Stimulated activated CD8-positive, alpha-beta memory T cell treated with anti-CD3 and anti-CD28 coated beads, Interleukin-12 subunit alpha, Interleukin-12 subunit beta, amount 100 ng/mL, for 4 hours (primary cell): ENCODE data around the gene TPSG1.
"Not testable (repeated sequence)": the region's sequence is repeated elsewhere in the genome, so short reads cannot be mapped to it uniquely, and the experiment has no call there.

Experiments used
- DNase-seq: peaks from one replicate; pipeline ENCODE4 v3.0.0-alpha.2; 2020; ENCODE audit warnings: low read depth

Gene TPSG1

DNA sequence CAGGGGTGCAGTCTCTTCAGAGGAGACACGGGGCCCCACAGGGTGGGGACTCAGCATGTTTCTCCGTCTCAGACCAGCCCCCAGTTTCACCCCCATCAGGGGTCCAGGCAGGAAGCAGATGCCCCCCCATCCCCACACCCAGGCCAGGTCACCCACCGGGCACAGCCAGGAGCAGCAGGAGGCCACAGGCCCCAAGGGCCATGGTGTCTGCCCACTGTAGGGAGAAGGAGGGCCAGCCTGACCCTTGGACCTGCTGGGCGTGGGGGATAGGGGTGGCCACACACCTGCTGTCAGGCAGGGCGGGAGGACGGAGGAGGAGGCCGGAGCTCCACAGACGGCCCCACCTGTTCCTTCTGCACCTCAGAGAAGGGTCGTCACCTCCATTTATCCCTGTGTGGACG, at the start of gene TPSG1:
TPSG1 (minus strand) TSS at position 218 of the 401 bp plus-strand sequence; CDS start at position 202, 16 bp downstream.
- DNase-seq = no peak

DNA sequence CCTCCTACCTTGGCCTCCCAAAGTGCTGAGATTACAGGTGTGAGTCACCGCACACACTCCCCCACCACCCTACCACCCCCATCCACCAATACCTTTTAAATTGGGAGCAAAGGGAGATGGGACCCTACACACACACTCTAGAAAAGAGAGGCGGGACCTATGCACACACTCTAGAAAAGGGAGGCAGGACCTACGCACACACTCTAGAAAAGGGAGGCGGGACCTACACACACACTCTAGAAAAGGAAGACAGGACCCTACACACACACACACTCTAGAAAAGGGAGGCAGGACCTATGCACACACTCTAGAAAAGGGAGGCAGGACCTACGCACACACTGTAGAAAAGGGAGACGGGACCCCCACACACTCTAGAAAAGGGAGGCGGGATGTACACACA, 49.7 kb upstream of the TPSG1 start:
- DNase-seq = no peak

DNA sequence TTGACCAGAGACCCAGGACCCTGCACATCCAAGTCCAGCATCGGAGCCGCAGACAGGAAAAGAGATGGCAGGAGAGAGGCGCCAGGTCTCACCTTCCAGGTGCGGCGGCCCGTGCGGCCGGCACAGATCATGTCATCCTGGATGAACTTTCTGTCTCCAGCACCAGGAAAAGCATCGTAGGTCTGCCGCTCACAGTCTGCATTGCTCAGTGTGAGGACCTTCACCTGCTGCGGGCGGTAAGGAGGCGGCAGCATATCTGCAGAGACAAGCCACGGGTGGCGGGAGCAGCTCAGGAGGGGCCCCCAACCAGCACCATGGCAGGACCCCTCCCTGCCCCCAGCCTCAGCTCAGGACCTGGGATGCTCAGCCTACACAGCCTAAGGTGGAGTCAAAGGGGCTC, 48.7 kb upstream of the TPSG1 start:
- DNase-seq = no peak

DNA sequence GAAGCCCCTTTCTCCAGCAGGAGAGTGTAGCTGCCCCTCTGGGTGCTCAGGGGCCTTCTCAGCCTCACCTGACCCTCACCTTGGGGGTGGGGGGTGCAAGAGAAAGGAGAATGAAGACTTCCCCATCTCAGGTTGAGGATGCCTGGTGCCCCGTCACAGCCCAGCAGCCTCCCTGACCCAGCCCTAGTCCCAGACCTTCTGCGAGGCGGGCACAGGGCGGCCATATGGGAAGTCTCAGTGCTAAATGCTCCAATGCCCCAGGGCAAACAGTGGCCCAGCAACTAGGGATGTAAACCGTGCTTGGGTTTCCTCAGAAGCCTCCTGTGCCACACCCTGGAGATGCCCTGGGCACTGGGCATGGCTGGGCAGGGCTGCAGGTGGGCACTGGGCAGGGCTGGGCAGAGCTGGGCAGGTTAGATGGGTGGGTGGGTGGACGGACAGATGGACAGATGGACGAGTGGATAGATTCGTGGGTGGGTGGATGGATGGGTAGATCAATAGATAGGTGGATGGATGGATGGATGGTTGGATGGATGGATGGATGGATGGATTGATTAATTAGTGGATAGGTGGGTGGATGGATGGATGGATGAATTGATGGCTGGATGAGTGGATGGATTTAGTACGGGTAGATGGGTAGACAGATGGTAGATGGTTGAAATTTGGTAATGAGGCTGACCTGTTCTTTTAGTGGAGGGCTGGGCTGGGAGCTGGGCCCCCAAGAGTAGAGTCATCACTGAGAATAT, 47.6 kb upstream of the TPSG1 start:
- DNase-seq = no peak

DNA sequence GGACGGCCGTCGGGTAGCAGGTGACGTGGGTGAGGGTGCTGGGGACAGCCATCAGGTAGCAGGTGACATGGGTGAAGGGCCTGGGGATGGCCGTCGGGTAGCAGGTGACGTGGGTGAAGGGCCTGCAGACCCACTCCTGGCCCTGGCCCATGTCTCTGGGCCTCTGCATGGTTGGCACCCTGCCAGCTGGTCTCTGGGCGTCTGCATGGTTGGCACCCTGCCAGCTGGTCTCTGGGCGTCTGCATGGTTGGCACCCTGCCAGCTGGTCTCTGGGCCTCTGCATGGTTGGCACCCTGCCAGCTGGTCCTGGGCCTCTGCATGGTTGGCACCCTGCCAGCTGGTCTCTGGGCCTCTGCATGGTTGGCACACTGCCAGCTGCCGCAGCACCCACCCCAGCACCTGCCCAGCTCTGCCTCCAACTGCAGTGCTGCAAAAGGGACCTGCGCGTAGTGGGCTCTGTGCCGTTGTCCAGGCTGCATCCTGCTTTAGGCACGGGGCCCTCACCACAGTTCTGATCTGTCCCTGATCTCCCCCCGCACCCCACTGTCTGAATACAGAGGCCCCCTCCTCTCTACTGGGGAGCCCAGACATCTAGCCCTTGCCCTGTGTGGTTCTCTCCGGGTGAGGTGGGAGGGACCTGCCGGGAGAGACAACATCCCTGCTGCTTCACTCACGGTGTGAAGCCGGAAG, 46.8 kb upstream of the TPSG1 start:
- DNase-seq = not testable (repeated sequence)

DNA sequence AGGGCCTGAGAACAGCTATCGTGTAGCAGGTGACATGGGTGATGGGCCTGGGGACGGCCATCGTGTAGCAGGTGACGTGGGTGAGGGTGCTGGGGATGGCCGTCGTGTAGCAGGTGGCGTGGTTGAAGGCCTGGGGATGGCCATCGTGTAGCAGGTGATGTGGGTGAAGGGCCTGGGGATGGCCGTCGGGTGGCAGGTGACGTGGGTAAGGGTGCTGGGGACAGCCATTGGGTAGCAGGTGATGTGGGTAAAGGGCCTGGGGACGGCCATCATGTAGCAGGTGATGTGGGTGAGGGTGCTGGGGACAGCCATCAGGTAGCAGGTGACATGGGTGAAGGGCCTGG, 46.3 kb upstream of the TPSG1 start:
- DNase-seq = no peak

DNA sequence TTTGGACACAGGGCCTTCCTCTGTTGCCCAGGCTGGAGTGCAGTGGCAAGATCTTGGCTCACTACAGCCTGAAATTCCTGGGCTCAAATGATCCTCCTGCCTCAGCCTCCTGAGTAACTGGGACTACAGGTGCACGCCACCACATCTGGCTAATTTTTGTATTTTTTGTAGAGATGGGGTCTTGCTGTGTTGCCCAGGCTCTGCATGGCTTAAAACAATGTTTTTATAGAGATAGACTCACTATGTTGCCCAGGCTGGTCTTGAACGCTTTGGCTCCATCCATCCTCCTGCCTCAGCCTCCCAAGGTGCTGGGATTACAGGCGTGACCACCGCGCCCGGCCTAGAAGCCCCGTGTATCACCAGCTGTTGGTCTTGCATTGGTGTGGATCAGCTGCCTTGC, 44.4 kb upstream of the TPSG1 start:
- DNase-seq = not testable (repeated sequence)

DNA sequence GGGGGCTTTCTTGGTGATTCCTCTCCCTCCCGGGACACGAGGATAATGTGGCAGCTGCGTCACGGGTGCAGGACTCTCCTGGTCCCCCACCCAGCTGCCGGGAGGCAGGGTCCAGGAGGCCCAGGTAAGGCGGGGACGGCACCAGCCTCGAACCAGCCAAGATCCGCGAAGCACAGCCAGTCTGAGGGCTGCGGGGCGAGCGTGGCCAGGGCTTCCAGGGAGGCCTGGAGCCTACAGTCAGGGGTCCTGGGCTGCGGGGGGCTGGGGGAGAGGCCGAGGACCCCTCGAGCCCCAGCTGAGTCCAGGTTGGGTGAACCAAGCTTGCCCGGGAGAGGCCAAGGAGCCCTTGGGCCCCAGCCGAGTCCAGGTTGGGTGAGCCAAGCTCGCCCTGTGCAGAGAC, 40.8 kb upstream of the TPSG1 start:
- no peak for DNase-seq

DNA sequence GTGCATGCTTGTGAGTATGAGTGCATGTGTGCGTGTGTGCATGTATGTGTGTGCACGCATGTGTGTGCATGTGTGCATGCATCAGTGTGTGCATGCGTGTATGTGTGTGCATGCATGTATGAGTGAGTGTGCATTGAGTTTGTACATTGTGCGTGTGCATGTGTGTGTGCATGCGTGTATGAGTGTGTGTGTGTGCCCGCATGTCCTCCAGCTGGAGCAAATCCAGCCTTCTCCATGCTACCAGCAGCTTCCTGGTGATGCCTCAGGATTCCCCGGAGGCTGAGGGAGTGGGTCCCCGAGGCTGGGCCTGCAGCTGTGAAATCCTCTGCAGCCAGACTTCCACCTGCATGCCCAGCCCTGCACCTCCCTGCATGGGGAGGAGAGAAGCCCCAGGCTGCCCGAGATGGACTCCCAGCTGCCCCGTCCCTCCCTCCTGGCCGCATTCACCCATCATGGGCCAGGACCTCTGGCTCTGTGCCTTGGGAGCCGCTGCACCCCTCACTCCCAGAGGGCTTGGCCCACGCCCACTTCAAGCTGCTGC, 40.1 kb upstream of the TPSG1 start:
- DNase-seq = no peak

DNA sequence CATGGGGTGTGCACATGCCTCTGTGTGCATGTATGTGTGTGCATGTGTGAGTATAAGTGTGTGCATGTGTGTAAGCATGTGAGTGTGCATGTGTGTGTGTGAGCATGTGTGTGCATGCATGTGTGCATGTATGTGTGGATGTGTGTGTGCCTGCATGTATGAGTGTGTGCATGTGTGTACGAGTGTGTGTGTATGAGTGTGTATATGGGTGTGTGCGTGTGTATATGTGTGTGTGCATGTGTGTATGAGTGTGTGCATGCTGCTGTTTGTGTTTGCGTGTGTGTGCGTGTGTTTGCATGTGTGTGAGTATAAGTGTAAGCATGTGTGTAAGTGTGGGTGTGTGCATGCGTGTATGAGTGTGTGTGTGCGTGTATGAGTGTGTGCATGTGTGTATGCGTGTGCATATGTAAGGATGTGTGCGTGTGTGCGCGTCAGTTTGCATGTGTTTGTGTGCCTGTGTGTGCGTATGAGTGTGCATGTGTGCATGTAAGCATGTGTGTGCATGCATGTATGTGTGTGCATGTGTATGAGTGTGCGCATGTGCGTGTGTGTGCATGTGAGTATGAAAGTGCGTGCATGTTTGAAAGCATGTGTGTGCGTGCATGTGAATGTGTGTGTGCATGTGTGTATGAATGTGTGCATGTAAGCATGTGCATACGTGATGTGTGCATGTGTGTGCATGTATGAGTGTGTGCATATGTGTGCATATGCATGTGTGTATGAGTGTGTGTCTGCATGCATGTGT, 39.4 kb upstream of the TPSG1 start:
- no peak for DNase-seq

DNA sequence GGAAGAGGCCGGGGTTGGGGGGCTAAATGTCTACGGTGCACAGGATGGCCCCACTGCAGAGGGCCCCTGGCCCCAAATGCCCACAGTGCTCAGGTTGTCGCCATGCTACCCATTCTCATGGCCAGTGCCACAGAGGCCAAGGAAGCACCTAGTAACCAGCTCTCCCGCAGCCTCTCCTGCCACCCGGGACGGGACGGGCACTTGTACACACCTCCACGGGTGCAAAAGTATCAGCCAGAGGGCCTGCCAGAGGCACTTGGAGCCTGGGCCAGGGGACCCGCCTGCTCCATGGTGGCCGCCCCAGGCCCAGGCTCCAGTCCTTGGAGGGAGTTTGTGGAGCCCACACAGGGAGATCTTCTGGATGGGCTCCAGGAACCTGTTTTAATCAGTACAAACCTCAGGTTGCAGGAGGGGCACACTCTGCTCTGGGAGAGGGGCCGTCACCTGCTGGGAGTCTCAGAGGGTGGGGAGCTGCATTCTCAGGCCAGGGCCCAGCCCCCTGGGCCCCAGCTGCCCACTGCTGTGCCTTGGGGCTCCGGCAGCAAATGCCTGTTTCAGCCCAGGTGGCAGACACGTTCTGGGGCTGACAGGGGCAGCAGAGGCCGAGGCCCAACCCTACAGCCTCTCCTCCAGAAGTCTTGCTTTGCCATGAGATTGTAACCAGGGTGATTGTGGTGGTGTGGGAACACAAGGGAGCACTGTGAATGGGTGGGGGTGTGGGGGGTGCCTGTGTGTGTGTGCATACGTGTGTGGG, 38.7 kb upstream of the TPSG1 start:
- no peak for DNase-seq

DNA sequence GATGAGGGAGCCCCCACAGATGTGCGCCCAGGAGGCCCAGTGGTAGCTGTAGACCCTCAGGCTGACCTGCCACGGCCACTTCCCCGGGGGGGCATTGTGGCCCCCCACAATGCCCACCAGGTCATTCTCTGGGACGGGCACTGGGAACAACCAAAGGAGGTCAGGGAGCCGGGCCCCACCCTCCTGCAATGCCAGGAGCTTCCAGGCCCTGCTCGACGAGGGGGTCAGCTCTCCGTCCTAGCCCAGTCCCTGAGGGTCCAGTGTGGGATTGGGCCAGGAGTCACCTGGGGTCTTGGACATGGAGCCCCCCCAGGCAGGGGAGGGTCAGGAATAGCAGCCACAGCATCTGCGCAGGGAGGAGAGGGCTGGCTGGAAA, 37.8 kb upstream of the TPSG1 start:
- DNase-seq = no peak

DNA sequence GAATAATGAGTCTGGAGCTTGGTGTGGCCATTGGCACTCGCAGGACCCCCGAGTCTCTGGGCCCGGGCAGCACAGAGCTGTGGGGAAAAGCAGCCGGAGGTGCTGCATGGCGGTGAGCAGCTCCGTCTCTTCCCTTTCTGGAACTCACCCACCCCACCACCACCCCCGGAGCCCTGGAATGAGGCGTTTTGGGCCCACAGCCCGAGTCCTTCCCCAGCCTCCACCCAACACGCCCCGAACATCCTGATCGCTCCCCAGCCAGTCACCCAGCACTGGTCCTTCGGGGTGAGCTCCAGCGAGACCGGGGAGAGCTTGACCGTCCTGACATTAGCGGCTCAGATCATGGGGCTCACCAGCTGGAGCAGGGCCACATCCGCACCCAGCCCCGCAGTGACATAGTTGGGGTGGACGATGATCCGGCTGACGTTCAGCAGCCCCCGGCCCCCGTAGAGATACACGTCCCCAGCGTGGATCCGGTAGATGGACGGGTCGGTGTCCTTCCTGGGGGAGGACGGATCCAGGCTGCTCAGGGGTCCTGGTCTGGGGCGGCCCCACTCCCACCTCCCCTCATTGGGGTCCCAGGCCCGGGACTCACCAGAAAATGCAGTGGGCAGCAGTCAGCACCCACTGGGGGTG, 37.3 kb upstream of the TPSG1 start:
- DNase-seq = no peak

DNA sequence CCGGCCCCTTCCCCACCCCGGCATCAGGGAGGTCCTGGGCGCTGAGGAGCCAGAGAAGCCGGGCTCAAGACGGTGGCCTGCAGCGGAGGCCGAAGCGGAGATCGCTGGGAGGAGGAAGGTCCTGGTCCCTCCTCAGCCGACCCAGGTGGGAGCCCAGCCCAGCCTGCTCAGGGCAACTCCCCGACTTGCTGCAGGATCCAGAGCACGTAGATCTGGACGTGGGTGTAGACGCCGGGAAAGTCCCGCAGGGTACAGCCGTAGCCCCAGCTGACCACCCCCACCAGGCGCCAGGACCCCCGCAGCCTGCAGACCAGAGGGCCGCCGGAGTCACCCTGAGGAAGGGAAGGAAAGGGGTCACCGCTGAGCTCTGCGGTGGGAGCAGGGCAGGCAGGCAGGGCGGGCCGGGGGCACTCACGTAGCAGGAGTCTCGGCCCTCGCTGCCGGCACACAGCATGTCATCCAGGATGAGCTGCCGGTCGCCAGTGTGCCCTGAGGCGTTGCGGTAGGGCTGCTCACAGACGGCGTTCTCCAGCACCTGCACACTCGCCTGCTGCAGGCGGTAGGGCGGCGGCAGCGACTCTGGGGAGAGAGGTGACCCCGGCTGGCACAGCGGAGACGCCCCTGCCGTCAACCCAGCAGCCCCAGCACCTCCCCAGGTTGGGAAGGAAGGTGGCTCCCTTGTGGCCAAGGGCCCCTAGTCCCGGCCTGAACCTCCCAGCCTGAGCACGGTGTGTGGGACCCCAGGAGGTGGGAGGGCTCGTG, 36.2 kb upstream of the TPSG1 start:
- DNase-seq = no peak

DNA sequence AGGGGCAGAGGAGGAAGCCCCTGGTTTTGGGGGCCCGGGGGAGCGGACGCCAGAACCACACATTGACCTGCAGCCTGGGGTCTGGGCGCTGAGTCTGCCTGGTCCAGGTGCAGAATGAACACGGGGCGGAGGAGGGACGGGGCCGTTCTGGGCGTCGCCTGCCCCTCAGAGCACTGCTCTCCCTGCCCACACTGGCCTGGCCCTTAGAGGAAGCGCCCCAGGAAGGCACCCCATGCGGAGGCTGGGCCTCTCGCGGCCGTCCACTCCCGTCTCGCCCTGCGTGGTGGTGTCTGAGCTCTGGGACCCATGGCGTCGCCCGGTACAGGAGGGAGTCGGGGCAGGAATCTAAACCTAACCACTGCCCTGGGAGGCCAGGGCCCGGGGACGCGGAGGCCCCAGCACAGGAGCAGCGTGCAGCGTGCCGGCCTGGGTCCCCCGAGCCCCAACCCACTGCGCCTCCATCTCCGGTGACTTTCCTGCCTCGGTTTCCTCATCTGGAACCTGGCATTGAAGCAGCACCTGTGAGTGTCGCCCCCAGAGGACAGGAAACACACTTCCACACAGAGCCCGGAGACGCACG, 35.1 kb upstream of the TPSG1 start:
- DNase-seq = no peak

DNA sequence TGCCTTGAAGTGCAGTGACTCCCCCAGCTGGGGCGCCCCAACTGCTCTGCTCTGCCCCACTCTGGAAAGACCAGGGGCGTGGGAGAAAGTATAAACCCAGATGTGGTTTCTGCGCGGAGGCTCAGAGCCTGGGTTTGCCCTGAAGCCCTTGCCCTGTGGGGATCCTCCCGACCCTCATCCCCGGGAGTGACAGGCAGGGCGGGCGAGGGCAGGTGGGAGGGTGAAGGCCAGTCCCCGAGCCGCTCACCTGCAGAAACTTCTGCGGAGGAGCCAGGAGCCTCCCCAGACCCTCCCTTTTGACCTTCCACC, 34.6 kb upstream of the TPSG1 start:
- no peak for DNase-seq

DNA sequence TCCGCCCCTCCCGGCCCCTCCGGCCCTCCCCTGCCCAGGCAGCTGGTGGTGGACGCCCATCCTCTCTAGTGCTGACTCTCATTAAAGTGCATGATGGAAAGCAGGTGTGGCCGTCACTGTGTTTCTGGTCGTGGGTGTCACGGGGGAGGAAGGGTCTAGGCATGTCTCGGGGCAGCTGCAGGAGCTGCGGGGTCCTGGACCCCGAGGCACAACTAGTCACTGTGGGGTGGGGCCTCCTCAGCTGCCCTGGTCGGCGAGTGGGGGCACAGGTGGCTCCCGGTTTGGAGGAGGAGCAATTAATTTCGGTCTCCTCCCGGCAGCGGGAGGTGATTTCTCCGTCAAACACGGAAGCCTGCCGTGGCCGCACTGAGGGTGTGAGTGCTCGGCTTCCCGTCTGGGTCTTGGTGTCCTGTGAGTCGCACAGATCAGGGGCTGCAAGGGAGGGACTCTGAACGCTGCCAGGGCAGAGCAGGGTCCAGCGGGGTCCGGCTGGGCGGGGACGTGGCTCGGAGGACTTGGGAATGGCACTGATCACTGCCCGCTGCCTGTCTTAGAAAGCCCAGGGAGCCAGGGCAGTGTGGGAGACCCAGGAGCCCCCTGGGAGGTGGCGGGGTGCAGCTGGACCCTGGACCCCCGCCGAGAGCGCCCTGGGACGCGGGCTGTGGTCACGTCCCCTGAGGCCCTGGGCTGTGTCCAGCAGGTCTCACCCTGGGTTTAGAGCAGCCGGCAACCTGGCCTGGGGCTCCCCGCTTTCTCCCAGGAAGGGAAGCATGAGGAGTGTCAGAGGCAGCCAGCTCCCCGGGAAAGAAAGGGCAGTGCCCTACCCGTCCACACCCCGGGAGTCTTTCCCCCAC, 34.1 kb upstream of the TPSG1 start:
- no peak for DNase-seq

DNA sequence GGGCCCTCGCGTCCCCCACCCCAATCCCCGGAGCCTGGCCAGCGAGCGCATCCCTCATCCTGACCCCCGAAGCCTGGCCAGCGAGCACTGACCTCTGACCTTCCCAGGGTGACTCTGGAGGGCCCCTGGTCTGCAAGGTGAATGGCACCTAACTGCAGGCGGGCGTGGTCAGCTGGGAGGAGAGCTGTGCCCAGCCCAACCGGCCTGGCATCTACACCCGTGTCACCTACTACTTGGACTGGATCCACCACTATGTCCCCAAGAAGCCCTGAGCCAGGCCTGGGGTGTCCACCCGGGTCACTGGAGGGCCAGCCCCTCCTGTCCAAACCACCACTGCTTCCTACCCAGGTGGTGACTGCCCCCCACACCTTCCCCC, 33.1 kb upstream of the TPSG1 start:
- DNase-seq = no peak

DNA sequence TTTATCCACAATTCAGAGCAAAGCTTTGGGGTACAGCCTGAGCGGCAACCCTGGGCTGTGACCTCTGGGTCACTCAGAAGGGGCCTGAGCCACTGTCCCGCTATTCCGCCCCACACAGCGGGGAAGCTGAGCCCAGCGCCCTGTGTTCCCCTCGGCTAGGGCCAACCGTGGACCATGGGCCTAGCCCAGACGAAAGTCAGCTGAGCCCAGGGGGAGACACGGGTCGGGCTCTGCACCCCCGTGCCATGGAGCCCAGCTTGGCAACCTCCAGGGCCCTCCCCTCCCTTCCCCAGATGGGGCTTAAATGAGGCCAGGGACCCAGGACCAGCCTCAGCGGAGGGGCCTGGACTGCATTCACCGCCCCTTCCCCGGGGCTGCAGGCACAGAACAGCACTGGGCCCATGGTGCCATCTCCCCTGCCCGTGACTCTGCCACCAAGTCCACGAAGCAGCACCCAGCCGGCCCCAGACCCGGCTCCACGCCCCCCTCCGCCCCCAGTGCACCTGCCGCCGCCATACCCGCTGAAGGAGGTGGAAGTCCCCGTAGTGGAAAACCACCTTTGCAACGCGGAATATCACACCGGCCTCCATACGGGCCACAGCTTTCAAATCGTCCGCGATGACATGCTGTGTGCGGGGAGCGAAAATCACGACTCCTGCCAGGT, 32.6 kb upstream of the TPSG1 start:
- DNase-seq = no peak
